ENCODE measurements around the gene LDB2.

Gene LDB2

GRCh38 chr4:16883806-16884205 lies 14.6 kb downstream of the LDB2 start:
- DNase-seq = no peak

- no peak for DNase-seq
Observed at GRCh38 chr4:16881151-16881884, 17.1 kb downstream of the LDB2 start.

GRCh38 chr4:16875487-16875886 lies 23.0 kb downstream of the LDB2 start:
- DNase-seq = no peak

GRCh38 chr4:16869594-16870245 lies 28.7 kb downstream of the LDB2 start:
- no peak for DNase-seq

GRCh38 chr4:16868674-16869073 lies 29.8 kb downstream of the LDB2 start:
- DNase-seq = no peak

GRCh38 chr4:16867827-16868226 lies 30.6 kb downstream of the LDB2 start:
- DNase-seq = no peak

GRCh38 chr4:16866974-16867373 lies 31.5 kb downstream of the LDB2 start:
- no peak for DNase-seq

- no peak for DNase-seq
Observed at GRCh38 chr4:16865897-16866283, 32.6 kb downstream of the LDB2 start.

GRCh38 chr4:16865209-16865896 lies 33.1 kb downstream of the LDB2 start:
- no peak for DNase-seq

GRCh38 chr4:16864199-16864598 lies 34.2 kb downstream of the LDB2 start:
- no peak for DNase-seq

GRCh38 chr4:16862697-16863096 lies 35.7 kb downstream of the LDB2 start:
- DNase-seq = no peak

- DNase-seq = no peak
Observed at GRCh38 chr4:16860516-16860915, 37.9 kb downstream of the LDB2 start.

- no peak for DNase-seq
Observed at GRCh38 chr4:16859031-16859430, 39.4 kb downstream of the LDB2 start.

- DNase-seq = no peak
Observed at GRCh38 chr4:16858275-16858752, 40.1 kb downstream of the LDB2 start.

- DNase-seq = no peak
Observed at GRCh38 chr4:16857425-16857824, 41.0 kb downstream of the LDB2 start.

- DNase-seq = no peak
Observed at GRCh38 chr4:16853640-16854039, 44.8 kb downstream of the LDB2 start.

- no peak for DNase-seq
Observed at GRCh38 chr4:16852644-16853043, 45.8 kb downstream of the LDB2 start.

- DNase-seq = no peak
Observed at GRCh38 chr4:16852228-16852627, 46.2 kb downstream of the LDB2 start.

- DNase-seq = no peak
Observed at GRCh38 chr4:16846540-16847117, 51.8 kb downstream of the LDB2 start.

GRCh38 chr4:16844816-16845586 lies 53.4 kb downstream of the LDB2 start:
- no peak for DNase-seq

GRCh38 chr4:16843831-16844508 lies 54.5 kb downstream of the LDB2 start:
- no peak for DNase-seq

GRCh38 chr4:16838226-16838875 lies 60.1 kb downstream of the LDB2 start:
- no peak for DNase-seq
